GM23338 (cell line): ENCODE data around the gene XXYLT1. TPM values are rescaled to one million over a fixed set of nuclear protein-coding genes. Genes with fewer than 3 reads are reported as not detected.

Source experiments
- ATAC-seq: fragments of 200-7000 bp; cut with Tn5 transposase; 3 replicates; pipeline ENCODE4 v1.9.1; 2020
- DNase-seq: peaks from one replicate; pipeline ENCODE4 v3.0.0-alpha.2; 2015; ENCODE audit warnings: low spot score
- H2AFZ ChIP-seq: fragments of 200-600 bp; sonication (generic); 2 replicates; pipeline ENCODE4 v1.8.0; 2016; ENCODE audit warnings: antibody characterized with exemption, mild to moderate bottlenecking, moderate library complexity
- H3F3A ChIP-seq: fragments of 200-600 bp; sonication (generic); replicated peaks from 2 replicates; pipeline ENCODE4 v1.8.0; 2017; ENCODE audit warnings: antibody characterized with exemption, mixed run types, low read depth
- H3K27ac ChIP-seq: fragments of 200-600 bp; sonication (generic); 2 replicates; pipeline ENCODE4 v1.6.1; 2016; ENCODE audit warnings: low read depth
- H3K27me3 ChIP-seq: fragments of 200-600 bp; sonication (generic); 2 replicates; pipeline ENCODE4 v1.8.0; 2016; ENCODE audit warnings: mild to moderate bottlenecking, mixed run types, moderate library complexity; ENCODE audit not compliant: insufficient read depth
- H3K36me3 ChIP-seq: fragments of 200-600 bp; sonication (generic); 2 replicates; pipeline ENCODE4 v1.8.0; 2016; ENCODE audit warnings: mild to moderate bottlenecking; ENCODE audit not compliant: insufficient read depth
- H3K4me1 ChIP-seq: fragments of 200-600 bp; sonication (generic); 2 replicates; pipeline ENCODE4 v1.8.0; 2016; ENCODE audit warnings: mild to moderate bottlenecking, moderate library complexity; ENCODE audit not compliant: insufficient read depth
- H3K4me2 ChIP-seq: fragments of 200-600 bp; sonication (generic); 2 replicates; pipeline ENCODE4 v1.7.1; 2017; ENCODE audit warnings: mixed run types
- H3K4me3 ChIP-seq: fragments of 200-600 bp; sonication (generic); 2 replicates; pipeline ENCODE4 v1.6.1; 2016; ENCODE audit warnings: mixed run types
- H3K79me2 ChIP-seq: fragments of 200-600 bp; sonication (generic); replicated peaks from 2 replicates; pipeline ENCODE4 v1.8.0; 2017; ENCODE audit warnings: mild to moderate bottlenecking; ENCODE audit not compliant: insufficient read depth
- H3K9me2 ChIP-seq: fragments of 200-600 bp; sonication (generic); 2 replicates; pipeline ENCODE4 v1.8.0; 2017; ENCODE audit not compliant: insufficient read depth
- H4K20me1 ChIP-seq: fragments of 200-600 bp; sonication (generic); replicated peaks from 2 replicates; pipeline ENCODE4 v1.8.0; 2017; ENCODE audit warnings: mild to moderate bottlenecking; ENCODE audit not compliant: insufficient read depth
- H3K27ac Mint-ChIP-seq: 2 replicates; pipeline ENCODE4 v1.8.0; 2020; ENCODE audit warnings: inconsistent platforms, mild to moderate bottlenecking, moderate library complexity, mixed read lengths
- H3K27me3 Mint-ChIP-seq: 3 replicates; pipeline ENCODE4 v1.8.0; 2022; ENCODE audit warnings: low read depth, mild to moderate bottlenecking, moderate library complexity, mixed read lengths, inconsistent platforms; ENCODE audit not compliant: insufficient read depth, poor library complexity
- H3K36me3 Mint-ChIP-seq: 3 replicates; pipeline ENCODE4 v1.8.0; 2021; ENCODE audit warnings: low read depth, mild to moderate bottlenecking, inconsistent platforms, moderate library complexity, mixed read lengths
- H3K4me1 Mint-ChIP-seq: 3 replicates; pipeline ENCODE4 v1.8.0; 2020; ENCODE audit warnings: mild to moderate bottlenecking, inconsistent platforms, mixed read lengths
- H3K4me3 Mint-ChIP-seq: 3 replicates; pipeline ENCODE4 v1.8.0; 2021; ENCODE audit warnings: moderate library complexity, mild to moderate bottlenecking, inconsistent platforms, mixed read lengths
- H3K9me3 Mint-ChIP-seq: 3 replicates; pipeline ENCODE4 v1.8.0; 2020; ENCODE audit warnings: moderate library complexity, mild to moderate bottlenecking, inconsistent platforms, mixed read lengths
- CREB1 ChIP-seq: fragments of 250-450 bp; sonication (Bioruptor Pico); IDR thresholded peaks from 2 replicates; pipeline ENCODE4 v1.5.0; 2020; ENCODE audit warnings: low read depth, mild to moderate bottlenecking, moderate library complexity
- CTCF ChIP-seq, 2 experiments: fragments of 200-600 bp in 1 of 2; sonication (generic) in 1 of 2; conservative IDR thresholded peaks; 2 replicates each; pipeline versions ENCODE4 v1.5.1 to v1.6.1; 2016 to 2017; ENCODE audit warnings: antibody characterized with exemption in 2 of 2, low read depth in 2 of 2, mild to moderate bottlenecking in 2 of 2, moderate library complexity in 1 of 2
- ETS1 ChIP-seq: IDR thresholded peaks from 2 replicates; pipeline ENCODE4 v1.6.1; 2016; ENCODE audit warnings: antibody characterized with exemption
- EZH2 ChIP-seq: fragments of 200-600 bp; sonication (generic); IDR thresholded peaks from one replicate; pipeline ENCODE4 v1.8.0; 2017; ENCODE audit warnings: antibody characterized with exemption, mild to moderate bottlenecking, low read depth; ENCODE audit not compliant: unreplicated experiment
- EZH2phosphoT487 ChIP-seq: fragments of 200-600 bp; sonication (generic); IDR thresholded peaks from one replicate; pipeline ENCODE4 v1.8.1; 2018; ENCODE audit warnings: antibody characterized with exemption; ENCODE audit not compliant: unreplicated experiment
- JUNB ChIP-seq: IDR thresholded peaks from one replicate; pipeline ENCODE4 v1.6.1; 2016; ENCODE audit warnings: antibody characterized with exemption; ENCODE audit not compliant: unreplicated experiment
- POLR2AphosphoS5 ChIP-seq: IDR thresholded peaks from 2 replicates; pipeline ENCODE4 v1.6.1; 2016; ENCODE audit warnings: antibody characterized with exemption, low read depth
- REST ChIP-seq: IDR thresholded peaks from one replicate; pipeline ENCODE4 v1.6.1; 2018; ENCODE audit warnings: antibody characterized with exemption; ENCODE audit not compliant: unreplicated experiment
- STAT1 ChIP-seq: IDR thresholded peaks from one replicate; pipeline ENCODE4 v1.6.1; 2016; ENCODE audit warnings: antibody characterized with exemption; ENCODE audit not compliant: unreplicated experiment
- ZNF114 ChIP-seq: fragments of 250-450 bp; sonication (Bioruptor Pico); IDR thresholded peaks from 2 replicates; pipeline ENCODE4 v1.5.0; 2020; ENCODE audit warnings: mild to moderate bottlenecking, moderate library complexity
- ZNF331 ChIP-seq: fragments of 250-450 bp; sonication (Bioruptor Pico); IDR thresholded peaks from 2 replicates; pipeline ENCODE4 v1.5.0; 2020; ENCODE audit warnings: low read depth, mild to moderate bottlenecking, moderate library complexity
- ZNF462 ChIP-seq: fragments of 250-450 bp; sonication (Bioruptor Pico); IDR thresholded peaks from 2 replicates; pipeline ENCODE4 v1.5.0; 2020; ENCODE audit warnings: mild to moderate bottlenecking, moderate library complexity
- polyA plus RNA-seq: library from polyadenylated mRNA; unstranded; fragments of >200 nt; fragmentation: Nextera tagmentation; extraction: Ambion mirVana; gene quantifications from 2 replicates; pipeline ENCODE4 v1.2.1, GENCODE V29; 2016
- total RNA-seq: library from RNA; depleted of rRNA; stranded (reverse); fragments of >200 nt; shearing (Covaris generic); gene quantifications from 2 replicates; pipeline ENCODE4 v1.2.3, GENCODE V29; 2014

Gene XXYLT1
- total and polyA plus RNA-seq, 2 experiments from 2014 or later = 13.5 to 34.8 TPM

GRCh38 chr3:195153130-195153529 lies 117.8 kb downstream of the XXYLT1 start:
- DNase-seq (peak; percentile 65), ATAC-seq (peak; percentile 40)
- no peaks in the 10 kb centered on the region for H3K27me3 ChIP-seq
- no peaks in the 10 kb centered on the region for H3K9me2 ChIP-seq
- Mint-ChIP-seq H3K4me1 (peaks cover 85% of the 10 kb centered on the region), H3K36me3 (peaks cover 4% of the 10 kb centered on the region; the same call in 1 of the 3 replicates), H3K4me3 (peak overlapping the region; percentile 47), H3K27ac (peak overlapping the region; percentile 95), H3K27me3 (peaks cover 11% of the 10 kb centered on the region), H3K9me3 (no peaks in the 10 kb centered on the region)
- H4K20me1 ChIP-seq = no peaks in the 10 kb centered on the region
- no peaks in the 10 kb centered on the region; the same call in 1 of the 2 replicates for H3F3A ChIP-seq
- H3K4me3 ChIP-seq = no peak overlapping the region
- no peak overlapping the region for H2AFZ ChIP-seq
- TF ChIP-seq POLR2AphosphoS5 = no peak
- no peak for TF ChIP-seq CTCF (conservative IDR thresholded peaks at IDR 0.05; ENCODE audit: low read depth in 2 of 2)
- no peak for TF ChIP-seq ZNF331 (CRISPR knock-in tag)
- no peak for TF ChIP-seq ZNF114 (CRISPR knock-in tag)
- TF ChIP-seq STAT1 = no peak
- TF ChIP-seq JUNB = no peak
- TF ChIP-seq ZNF462 (CRISPR knock-in tag) = no peak
- no peak for TF ChIP-seq CREB1 (CRISPR knock-in tag)
- no peak for TF ChIP-seq REST
- no peak for TF ChIP-seq EZH2phosphoT487
- TF ChIP-seq ETS1 = no peak
- TF ChIP-seq EZH2 = no peak
- peak overlapping the region; percentile 22; the same call in 1 of the 2 replicates for H3K4me2 ChIP-seq
- H3K79me2 ChIP-seq = peaks cover 18% of the 10 kb centered on the region
- H3K4me1 ChIP-seq = peaks cover 73% of the 10 kb centered on the region
- no peak overlapping the region for H3K27ac ChIP-seq
- no peaks in the 10 kb centered on the region for H3K36me3 ChIP-seq
